Astrocyte (in vitro differentiated cells and primary cell): ENCODE data around the gene ESYT3. TPM values are rescaled to one million over a fixed set of nuclear protein-coding genes. Genes with fewer than 3 reads are reported as not detected.

Experiments
- DNase-seq: peaks from one replicate; pipeline ENCODE4 v3.0.0-alpha.2; 2010; ENCODE audit warnings: low read depth
- FAIRE-seq: peaks from 2 replicates; lab custom pipeline; 2011; peaks lifted over from hg19 to GRCh38; lab: Jason Lieb, UNC
- H2AFZ ChIP-seq: 2 replicates; pipeline ENCODE4 v1.6.0; 2012; ENCODE audit warnings: low read depth, low read length, inconsistent platforms
- H3K27ac ChIP-seq: 2 replicates; pipeline ENCODE4 v1.5.1; 2011; ENCODE audit warnings: low read depth, low read length, inconsistent platforms
- H3K27me3 ChIP-seq: 2 replicates; pipeline ENCODE4 v1.6.0; 2011; ENCODE audit warnings: low read length, inconsistent platforms; ENCODE audit not compliant: insufficient read depth
- H3K36me3 ChIP-seq: 2 replicates; pipeline ENCODE4 v1.5.1; 2011; ENCODE audit warnings: low read length, inconsistent platforms; ENCODE audit not compliant: insufficient read depth
- H3K4me1 ChIP-seq: 2 replicates; pipeline ENCODE4 v1.5.1; 2011; ENCODE audit warnings: low read length, inconsistent platforms; ENCODE audit not compliant: insufficient read depth
- H3K4me2 ChIP-seq: 2 replicates; pipeline ENCODE4 v1.6.0; 2012; ENCODE audit warnings: low read length, inconsistent platforms
- H3K4me3 ChIP-seq: 2 replicates; pipeline ENCODE4 v1.5.1; 2011; ENCODE audit warnings: low read depth, mild to moderate bottlenecking, low read length, inconsistent platforms; ENCODE audit not compliant: insufficient read depth
- H3K79me2 ChIP-seq: 2 replicates; pipeline ENCODE4 v1.6.0; 2012; ENCODE audit warnings: mild to moderate bottlenecking, low read length, inconsistent platforms; ENCODE audit not compliant: insufficient read depth
- H3K9ac ChIP-seq: 2 replicates; pipeline ENCODE4 v1.6.0; 2012; ENCODE audit warnings: mild to moderate bottlenecking, low read length, inconsistent platforms
- H3K9me3 ChIP-seq: 2 replicates; pipeline ENCODE4 v1.5.1; 2012; ENCODE audit warnings: low read depth, mild to moderate bottlenecking, low read length, inconsistent platforms; ENCODE audit not compliant: insufficient read depth
- H4K20me1 ChIP-seq: 2 replicates; pipeline ENCODE4 v1.6.0; 2012; ENCODE audit warnings: low read length, inconsistent platforms; ENCODE audit not compliant: insufficient read depth
- H3K27ac Mint-ChIP-seq: one replicate; pipeline ENCODE4 v1.8.0; 2021; ENCODE audit warnings: mild to moderate bottlenecking, mixed read lengths; ENCODE audit not compliant: unreplicated experiment
- H3K27me3 Mint-ChIP-seq: one replicate; pipeline ENCODE4 v1.8.0; 2021; ENCODE audit warnings: low read depth, mixed read lengths; ENCODE audit not compliant: unreplicated experiment
- H3K36me3 Mint-ChIP-seq: one replicate; pipeline ENCODE4 v1.8.0; 2021; ENCODE audit warnings: low read depth, mixed read lengths; ENCODE audit not compliant: unreplicated experiment
- H3K4me1 Mint-ChIP-seq: one replicate; pipeline ENCODE4 v1.8.0; 2021; ENCODE audit warnings: low read depth, mixed read lengths; ENCODE audit not compliant: unreplicated experiment
- H3K4me3 Mint-ChIP-seq: one replicate; pipeline ENCODE4 v1.8.0; 2021; ENCODE audit warnings: mild to moderate bottlenecking, moderate library complexity, mixed read lengths; ENCODE audit not compliant: unreplicated experiment
- H3K9me3 Mint-ChIP-seq: one replicate; pipeline ENCODE4 v1.8.0; 2021; ENCODE audit warnings: mild to moderate bottlenecking, mixed read lengths; ENCODE audit not compliant: unreplicated experiment
- CTCF ChIP-seq: IDR thresholded peaks from 2 replicates; pipeline ENCODE4 v1.5.1; 2011; ENCODE audit warnings: low read depth, mild to moderate bottlenecking, inconsistent platforms, low read length, moderate library complexity; ENCODE audit not compliant: insufficient read depth
- EZH2 ChIP-seq: IDR thresholded peaks from 2 replicates; pipeline ENCODE4 v1.6.1; 2012; ENCODE audit warnings: mild to moderate bottlenecking, low read length, inconsistent platforms; ENCODE audit not compliant: insufficient read depth
- total RNA-seq: library from RNA; stranded (reverse); gene quantifications from 2 replicates; pipeline ENCODE4 v1.2.1, GENCODE V29; 2021

The ESYT3 gene
- total RNA-seq, 1 donor from 2014 or later, result 2.0 TPM

GRCh38 chr3:138400651-138401070 is 33.8 kb upstream of the ESYT3 start:
- H2AFZ ChIP-seq, result no peak overlapping the region
- no peak for DNase-seq
- no peaks in the 10 kb centered on the region for H3K4me1 ChIP-seq
- H3K4me2 ChIP-seq, result no peak overlapping the region
- Mint-ChIP-seq H3K27ac (no peak overlapping the region), H3K27me3 (no peaks in the 10 kb centered on the region), H3K4me1 (peaks cover 12% of the 10 kb centered on the region), H3K9me3 (peaks cover 2% of the 10 kb centered on the region), H3K36me3 (peaks cover 43% of the 10 kb centered on the region), H3K4me3 (no peak overlapping the region)
- peaks cover under 1% of the 10 kb centered on the region for H3K79me2 ChIP-seq
- peaks cover 3% of the 10 kb centered on the region for H4K20me1 ChIP-seq
- no peak overlapping the region for H3K27ac ChIP-seq
- H3K27me3 ChIP-seq, result no peaks in the 10 kb centered on the region
- no peak overlapping the region for H3K9ac ChIP-seq
- H3K4me3 ChIP-seq, result no peak overlapping the region
- no peaks in the 10 kb centered on the region for H3K9me3 ChIP-seq
- no peak for FAIRE-seq
- H3K36me3 ChIP-seq, result peaks cover 5% of the 10 kb centered on the region
- no peak for TF ChIP-seq CTCF
- TF ChIP-seq EZH2, result no peak

GRCh38 chr3:138401834-138402233 is 32.6 kb upstream of the ESYT3 start:
- Mint-ChIP-seq H3K36me3 (peaks cover 50% of the 10 kb centered on the region), H3K4me1 (peaks cover 12% of the 10 kb centered on the region), H3K4me3 (no peak overlapping the region), H3K9me3 (peaks cover 2% of the 10 kb centered on the region), H3K27ac (no peak overlapping the region), H3K27me3 (peaks cover 2% of the 10 kb centered on the region)
- no peaks in the 10 kb centered on the region for H3K4me1 ChIP-seq
- no peaks in the 10 kb centered on the region for H4K20me1 ChIP-seq
- no peak for TF ChIP-seq EZH2
- TF ChIP-seq CTCF, result no peak
- no peaks in the 10 kb centered on the region for H3K79me2 ChIP-seq
- H3K27ac ChIP-seq, result no peak overlapping the region
- peaks cover 5% of the 10 kb centered on the region for H3K36me3 ChIP-seq
- no peak overlapping the region for H3K4me2 ChIP-seq
- H3K27me3 ChIP-seq, result no peaks in the 10 kb centered on the region
- DNase-seq, result no peak
- H2AFZ ChIP-seq, result no peak overlapping the region
- H3K4me3 ChIP-seq, result no peak overlapping the region
- H3K9ac ChIP-seq, result no peak overlapping the region
- FAIRE-seq, result no peak
- H3K9me3 ChIP-seq, result no peaks in the 10 kb centered on the region

GRCh38 chr3:138404121-138404520 is 30.3 kb upstream of the ESYT3 start:
- Histone ChIP-seq H3K9me3 (no peaks in the 10 kb centered on the region), H4K20me1 (no peaks in the 10 kb centered on the region), H3K9ac (no peak overlapping the region), H2AFZ (no peak overlapping the region), H3K79me2 (no peaks in the 10 kb centered on the region), H3K27me3 (no peaks in the 10 kb centered on the region), H3K4me3 (no peak overlapping the region), H3K27ac (no peak overlapping the region), H3K4me2 (no peak overlapping the region), H3K36me3 (peaks cover 5% of the 10 kb centered on the region), H3K4me1 (no peaks in the 10 kb centered on the region)
- Mint-ChIP-seq H3K4me3 (no peak overlapping the region), H3K27ac (no peak overlapping the region), H3K9me3 (peaks cover 2% of the 10 kb centered on the region), H3K27me3 (peaks cover 8% of the 10 kb centered on the region), H3K4me1 (peaks cover 14% of the 10 kb centered on the region), H3K36me3 (peaks cover 45% of the 10 kb centered on the region)
- TF ChIP-seq EZH2, result no peak
- no peak for TF ChIP-seq CTCF
- FAIRE-seq (no peak), DNase-seq (no peak)
